Stimulated activated CD4-positive, alpha-beta T cell treated with anti-CD3 and anti-CD28 coated beads, Interleukin-2, amount 100 ng/mL, for 24 hours (primary cell): Measurements from ENCODE around the gene ARL5C.
A peak's percentile ranks its signal among the peaks of the same experiment; 100 is the strongest.

Experiments
- DNase-seq, 2 donors: peaks; one replicate each; pipeline ENCODE4 v3.0.0-alpha.2; 2020

ARL5C gene

GRCh38 chr17:39166437-39167335 is 725 bp upstream of the ARL5C start:
- no peak for DNase-seq

DNA sequence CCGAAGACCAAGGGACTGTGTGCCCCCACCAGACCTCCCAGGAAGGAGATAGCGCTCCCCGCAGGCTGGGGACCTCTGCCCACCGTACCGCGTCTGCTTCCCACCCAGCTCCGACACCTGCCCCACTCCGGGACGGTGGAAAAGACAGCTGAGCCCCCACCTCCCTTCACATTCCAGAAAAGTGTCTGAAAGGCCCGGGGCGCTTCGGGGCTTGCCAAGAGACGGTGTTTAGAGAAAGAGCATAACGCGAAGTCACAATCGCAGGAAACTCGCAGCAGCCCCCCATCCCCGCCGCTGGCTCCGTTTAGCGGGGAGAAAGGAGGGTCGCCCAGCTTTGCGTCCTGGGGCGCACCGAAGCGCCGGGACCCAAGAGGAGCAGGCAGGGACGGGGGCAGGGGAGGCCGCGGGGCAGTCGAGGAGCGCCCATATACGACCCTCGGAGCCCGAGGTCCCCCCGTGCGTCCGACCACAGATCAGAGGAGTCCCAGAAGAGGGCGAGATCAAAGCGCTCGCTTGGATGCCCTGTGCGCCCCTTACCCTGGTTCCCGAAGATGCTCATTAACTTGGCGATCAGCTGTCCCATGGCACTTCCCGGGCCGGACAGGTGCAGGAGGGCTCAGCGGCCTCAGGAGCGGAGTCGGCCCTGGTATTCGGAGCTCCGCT is 652 bp downstream of the ARL5C start:
- DNase-seq, result no peak

- DNase-seq, result peak; percentile 82
These were observed 1.3 kb downstream of the ARL5C start for GRCh38 chr17:39164675-39165143.

- no peak for DNase-seq
These were observed 4.0 kb downstream of the ARL5C start for GRCh38 chr17:39161962-39162361.

GRCh38 chr17:39158623-39159022 is 7.3 kb downstream of the ARL5C start:
- no peak for DNase-seq

GRCh38 chr17:39156491-39156890 is 9.5 kb downstream of the ARL5C start:
- DNase-seq, result no peak

DNA sequence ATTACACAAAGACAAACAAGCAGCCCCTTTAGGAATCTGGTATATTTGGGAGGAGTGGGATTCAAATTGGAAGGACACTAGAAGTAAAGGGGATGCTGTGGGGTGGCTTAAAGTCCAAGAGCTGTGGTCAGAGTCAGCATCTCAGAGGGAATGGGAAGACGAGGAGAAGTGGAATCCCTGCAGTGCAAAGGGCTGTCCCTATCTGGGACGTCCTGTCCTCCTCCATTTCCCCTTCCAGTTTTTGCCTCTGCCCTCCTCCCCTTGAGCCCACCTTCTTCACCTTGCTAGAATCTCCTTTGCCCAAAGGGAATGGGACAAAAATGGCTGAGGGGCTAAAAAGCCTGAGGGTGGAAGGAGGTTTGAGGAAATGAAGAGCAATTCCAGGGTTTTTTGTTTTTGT is 10.3 kb downstream of the ARL5C start:
- DNase-seq, result no peak

- DNase-seq, result peak; percentile 96 to 98
These were observed 12.3 kb downstream of the ARL5C start for GRCh38 chr17:39153599-39154051.

DNA sequence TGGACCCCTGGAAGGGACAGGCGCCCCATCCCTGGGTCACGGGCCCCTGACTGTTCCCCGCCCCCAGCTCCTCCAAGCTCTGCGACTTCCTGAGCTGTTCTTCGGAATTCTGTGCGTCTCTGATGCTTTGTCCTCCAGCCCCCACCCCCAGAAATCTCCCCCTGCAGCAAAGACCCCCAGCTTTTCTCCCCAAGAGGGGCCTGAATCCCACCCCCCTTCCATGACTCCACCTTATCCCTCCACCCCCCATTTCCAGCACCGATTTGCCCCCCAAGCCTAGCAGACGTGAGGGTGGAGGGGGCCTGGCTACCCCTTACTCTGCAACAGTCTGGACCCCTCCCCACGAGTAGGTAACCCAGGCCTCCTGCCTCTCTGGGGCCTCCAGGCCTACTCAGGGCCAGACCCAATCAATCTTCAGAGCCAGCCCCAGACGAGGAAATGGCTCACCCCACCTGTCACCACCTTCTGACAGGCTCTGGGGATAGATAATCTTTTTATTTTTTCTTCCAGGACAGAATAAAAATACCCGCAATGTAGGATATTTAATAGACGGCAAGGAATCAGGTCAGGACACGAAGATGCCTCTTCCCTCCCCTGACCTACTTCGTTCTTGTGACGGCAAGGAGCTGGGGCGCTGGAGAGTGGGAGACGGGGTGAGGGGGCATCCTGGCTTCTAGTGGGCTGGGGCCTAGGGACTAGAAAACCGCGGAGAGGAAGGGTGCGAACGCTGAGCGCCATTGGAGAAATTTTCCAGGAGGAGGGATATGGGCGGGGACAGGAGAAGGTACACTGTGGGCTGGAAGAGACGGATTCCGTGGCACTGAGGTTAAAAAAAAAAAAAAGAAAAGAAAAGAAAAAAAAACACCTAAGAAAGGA is 13.8 kb downstream of the ARL5C start:
- DNase-seq, result peak in 1 of 2 donors; percentile 28

- DNase-seq, result peak; percentile 27 to 29
These were observed 14.6 kb downstream of the ARL5C start, which contains the start of gene PLXDC1 for GRCh38 chr17:39151150-39151942. Gene PLXDC1 (minus strand): TSS chr17:39151637. CDS start chr17:39151437, 200 bp downstream.

GRCh38 chr17:39150795-39151149 is 15.2 kb downstream of the ARL5C start:
- no peak for DNase-seq

DNA sequence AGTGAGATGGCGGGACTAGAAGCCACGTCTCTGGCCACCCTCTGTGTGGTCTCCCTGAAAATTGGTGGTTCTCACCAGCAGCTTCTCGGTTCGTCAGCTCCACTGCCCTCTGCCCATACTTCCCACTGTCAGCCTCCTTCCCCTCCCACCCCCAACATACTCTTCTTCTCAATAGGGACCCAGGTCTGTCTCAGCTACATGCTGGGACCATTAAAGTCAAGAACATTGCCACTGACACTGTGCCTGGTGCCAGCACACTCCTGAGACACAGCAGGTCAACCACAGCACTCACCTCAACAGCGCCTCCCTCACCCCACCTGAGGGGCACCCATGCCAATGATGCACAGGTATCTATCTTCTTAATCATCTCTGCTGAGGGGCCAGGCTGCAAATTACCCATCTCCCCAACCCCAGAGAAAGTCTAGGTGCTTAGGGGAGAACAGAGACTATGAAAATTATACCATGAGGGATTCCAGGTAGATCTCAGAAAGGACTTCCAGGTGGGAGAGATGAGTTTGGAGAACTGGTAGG is 15.8 kb downstream of the ARL5C start:
- DNase-seq, result no peak

GRCh38 chr17:39147221-39148185 is 18.5 kb downstream of the ARL5C start:
- DNase-seq, result no peak

- no peak for DNase-seq
These were observed 19.7 kb downstream of the ARL5C start for GRCh38 chr17:39146273-39146672.

DNA sequence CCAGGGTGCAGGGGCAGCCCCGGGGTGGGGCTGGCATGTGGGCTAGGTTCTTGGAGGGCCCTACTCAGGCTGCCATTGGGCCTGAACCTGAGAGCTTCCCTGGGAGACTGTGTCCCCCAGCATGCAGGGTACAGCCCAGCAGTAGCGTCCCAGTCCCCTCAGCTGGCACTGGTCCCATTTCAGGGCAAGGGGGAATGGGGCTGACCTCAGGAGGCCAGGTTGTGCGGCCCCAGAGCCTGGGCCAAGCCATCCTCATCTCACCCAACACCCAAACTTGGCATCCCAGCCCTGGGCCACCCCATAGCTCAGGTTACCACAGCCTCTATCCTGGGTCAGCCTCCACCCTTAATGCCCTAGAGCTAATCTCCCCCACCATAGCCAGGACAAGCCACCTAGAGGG is 20.8 kb downstream of the ARL5C start:
- DNase-seq, result no peak

GRCh38 chr17:39144416-39144840 is 21.5 kb downstream of the ARL5C start:
- no peak for DNase-seq

DNA sequence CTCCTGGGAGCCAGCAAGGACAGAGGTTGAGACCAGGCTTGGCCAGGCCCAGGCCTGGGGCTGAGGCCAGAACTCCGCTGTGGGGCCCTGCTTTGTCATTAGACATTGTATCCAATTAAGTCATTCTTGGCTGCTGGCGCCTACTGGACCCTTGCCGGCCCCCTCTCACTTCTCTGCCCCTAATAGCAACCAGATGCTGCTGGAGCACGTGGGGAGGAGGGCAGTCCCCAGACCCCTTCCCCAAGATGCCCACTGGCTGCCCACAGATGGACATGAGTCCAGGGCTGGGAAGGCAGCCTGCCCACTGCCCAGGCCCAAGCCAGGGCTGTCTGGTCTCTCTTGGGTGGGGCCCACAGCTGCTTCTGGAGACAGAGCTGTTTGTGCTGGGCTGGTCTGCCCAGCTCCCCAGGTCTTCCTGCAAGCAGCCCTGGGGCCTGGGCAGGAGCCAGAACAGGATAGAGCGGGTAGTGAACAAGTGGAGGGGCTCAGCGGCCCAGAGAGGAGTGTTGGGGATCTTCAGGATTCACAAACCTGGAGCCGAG is 22.3 kb downstream of the ARL5C start:
- no peak for DNase-seq

- DNase-seq, result no peak
These were observed 23.9 kb downstream of the ARL5C start for GRCh38 chr17:39141915-39142664.

DNA sequence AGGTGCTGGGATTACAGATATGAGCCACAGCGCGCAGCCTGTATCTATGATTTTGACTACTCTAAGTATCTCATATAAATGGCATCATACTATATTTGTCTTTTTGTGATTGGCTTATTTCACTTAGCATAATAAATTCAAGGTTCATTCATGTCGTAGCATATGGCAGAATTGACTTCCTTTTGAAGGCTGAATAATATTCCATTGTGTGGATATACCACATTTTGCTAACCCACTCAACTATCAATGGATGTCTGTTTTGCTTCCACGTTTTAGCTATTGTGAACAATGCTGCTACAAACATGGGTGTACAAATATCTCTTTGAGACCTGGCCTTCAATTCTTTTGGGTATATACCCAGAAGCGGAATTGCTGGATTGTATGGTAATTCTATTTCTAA is 24.7 kb downstream of the ARL5C start:
- no peak for DNase-seq
